Measurements from ENCODE around the gene CDH1. TPM values are rescaled to one million over a fixed set of nuclear protein-coding genes. Genes with fewer than 3 reads are reported as not detected.

CDH1 gene
- total and polyA plus RNA-seq, 4 donors: 0.23 to 9.6 (median 0.67) TPM

DNA sequence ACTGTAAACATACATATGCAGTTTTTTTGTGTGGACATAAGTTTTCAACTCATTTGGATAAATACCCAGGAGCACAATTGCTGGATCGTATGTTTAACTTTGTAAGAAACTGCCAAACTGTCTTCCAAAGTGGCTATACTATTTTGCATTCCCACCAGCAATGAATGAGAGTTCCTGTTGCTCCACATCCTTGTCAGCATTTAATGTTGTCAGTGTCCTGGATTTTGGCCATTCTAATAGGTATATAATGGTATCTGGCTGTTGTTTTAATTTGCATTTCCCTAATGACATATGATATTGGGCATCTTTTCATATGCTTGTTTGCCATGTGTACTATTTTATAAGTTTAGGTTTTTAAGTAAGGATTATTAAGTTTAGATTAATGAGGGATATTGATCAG, 120.4 kb downstream of the CDH1 start:
- Histone ChIP-seq H3K27me3 (ENCODE audit: control insufficient read depth in 1 of 2, insufficient read depth in 2 of 2, low read length in 1 of 2) (no peaks in the 10 kb centered on the region), H3K4me3 (ENCODE audit: low read length in 2 of 2) (no peak overlapping the region), H3K4me1 (ENCODE audit: control insufficient read depth in 1 of 2, insufficient read depth in 2 of 2, low read length in 2 of 2) (no peaks in the 10 kb centered on the region), H3K36me3 (ENCODE audit: control insufficient read depth in 1 of 2, insufficient read depth in 2 of 2, low read length in 1 of 2) (no peaks in the 10 kb centered on the region), H3K27ac (ENCODE audit: low read depth in 1 of 2, low read length in 2 of 2) (no peak overlapping the region), H3K9me3 (ENCODE audit: control insufficient read depth, low read length) (no peaks in the 10 kb centered on the region)
- no peak for ATAC-seq (ENCODE audit: low FRiP score)
- no peak for DNase-seq
- intact Hi-C loops (cut with DNase I): no loop called here
- WGBS, 2 donors: 93 to 95% methylated on average over 1 of the region's 1 CpG

DNA sequence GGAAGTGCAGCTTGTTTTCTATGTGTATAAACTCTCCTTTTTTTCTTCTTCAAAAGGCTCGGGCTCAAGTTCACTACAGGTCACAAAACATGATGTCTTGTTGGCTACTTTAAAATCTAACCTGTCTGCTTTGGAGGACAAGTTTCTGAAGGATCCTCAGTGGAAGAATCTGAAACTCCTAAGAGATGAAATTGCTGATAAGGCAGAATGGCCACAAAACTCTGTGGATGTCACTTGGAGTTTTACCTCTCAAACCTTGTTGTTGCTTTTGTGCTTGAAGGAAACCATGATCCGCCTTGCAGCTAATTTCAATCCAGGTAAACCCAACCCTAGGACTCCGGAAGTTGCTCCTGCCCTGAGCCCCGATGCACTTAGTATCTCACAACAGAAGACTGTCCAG, 122.7 kb downstream of the CDH1 start:
- Histone ChIP-seq H3K4me1 (ENCODE audit: control insufficient read depth in 1 of 2, insufficient read depth in 2 of 2, low read length in 2 of 2) (no peaks in the 10 kb centered on the region), H3K27ac (ENCODE audit: low read depth in 1 of 2, low read length in 2 of 2) (no peak overlapping the region), H3K27me3 (ENCODE audit: control insufficient read depth in 1 of 2, insufficient read depth in 2 of 2, low read length in 1 of 2) (no peaks in the 10 kb centered on the region), H3K9me3 (ENCODE audit: control insufficient read depth, low read length) (no peaks in the 10 kb centered on the region), H3K36me3 (ENCODE audit: control insufficient read depth in 1 of 2, insufficient read depth in 2 of 2, low read length in 1 of 2) (no peaks in the 10 kb centered on the region), H3K4me3 (ENCODE audit: low read length in 2 of 2) (no peak overlapping the region)
- WGBS, 2 donors: 93 to 94% methylated on average over 4 of the region's 4 CpGs
- intact Hi-C loops (cut with DNase I): no loop called here
- no peak for ATAC-seq (ENCODE audit: low FRiP score)
- no peak for DNase-seq

DNA sequence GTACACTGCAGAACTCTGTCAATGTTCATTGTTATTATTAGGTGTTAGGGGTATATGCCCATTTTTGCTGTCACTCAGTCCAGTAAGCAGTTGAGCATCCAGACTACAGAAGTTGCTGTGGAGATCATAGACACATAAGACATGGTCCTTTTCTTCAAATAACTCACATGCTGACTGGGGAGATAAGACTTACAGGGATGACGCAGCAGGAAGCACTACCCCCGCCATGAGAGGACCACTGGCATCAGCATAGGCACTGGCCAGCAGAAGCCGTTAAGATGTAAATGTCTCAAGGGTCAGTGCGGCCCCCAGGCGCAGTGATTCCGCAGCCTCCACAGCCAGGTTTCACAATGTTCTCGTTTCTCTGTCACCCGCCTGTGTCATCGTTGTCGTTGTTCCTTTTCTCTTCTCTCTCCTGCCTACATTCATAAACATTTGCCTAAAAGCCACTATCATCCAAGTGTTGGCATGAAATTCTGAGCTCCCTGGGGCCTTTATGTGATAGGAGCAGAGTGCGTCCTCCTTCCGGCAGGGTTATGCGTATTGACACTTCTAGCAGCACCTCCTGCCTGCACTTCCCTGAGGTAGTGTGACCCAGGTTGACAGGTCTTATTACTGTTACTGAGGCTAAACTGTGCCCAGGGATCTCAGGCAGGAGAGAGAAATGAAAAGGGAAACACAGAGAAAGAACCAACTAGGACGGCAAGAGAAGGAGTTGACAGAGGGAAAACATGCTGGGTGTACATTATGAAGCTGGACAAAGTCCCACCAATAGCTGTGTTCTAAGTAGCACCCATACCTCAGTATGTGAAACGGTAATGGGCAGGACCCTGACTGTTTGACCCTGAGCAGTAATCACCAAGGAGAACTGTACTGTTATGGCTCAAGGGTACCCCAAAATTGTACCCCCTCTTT, 124.1 kb downstream of the CDH1 start:
- no peaks in the 10 kb centered on the region for H3K4me1 ChIP-seq (ENCODE audit: control insufficient read depth in 1 of 2, insufficient read depth in 2 of 2, low read length in 2 of 2)
- DNase-seq: no peak
- H3K27ac ChIP-seq (ENCODE audit: low read depth in 1 of 2, low read length in 2 of 2): no peak overlapping the region
- H3K9me3 ChIP-seq (ENCODE audit: control insufficient read depth, low read length): no peaks in the 10 kb centered on the region
- no peaks in the 10 kb centered on the region for H3K27me3 ChIP-seq (ENCODE audit: control insufficient read depth in 1 of 2, insufficient read depth in 2 of 2, low read length in 1 of 2)
- 93 to 95% methylated on average over 15 of the region's 15 CpGs for whole genome bisulfite sequencing, 2 donors
- H3K36me3 ChIP-seq (ENCODE audit: control insufficient read depth in 1 of 2, insufficient read depth in 2 of 2, low read length in 1 of 2): no peaks in the 10 kb centered on the region
- intact Hi-C loops (cut with DNase I): no loop called here
- ATAC-seq (ENCODE audit: low FRiP score): no peak
- no peak overlapping the region for H3K4me3 ChIP-seq (ENCODE audit: low read length in 2 of 2)

DNA sequence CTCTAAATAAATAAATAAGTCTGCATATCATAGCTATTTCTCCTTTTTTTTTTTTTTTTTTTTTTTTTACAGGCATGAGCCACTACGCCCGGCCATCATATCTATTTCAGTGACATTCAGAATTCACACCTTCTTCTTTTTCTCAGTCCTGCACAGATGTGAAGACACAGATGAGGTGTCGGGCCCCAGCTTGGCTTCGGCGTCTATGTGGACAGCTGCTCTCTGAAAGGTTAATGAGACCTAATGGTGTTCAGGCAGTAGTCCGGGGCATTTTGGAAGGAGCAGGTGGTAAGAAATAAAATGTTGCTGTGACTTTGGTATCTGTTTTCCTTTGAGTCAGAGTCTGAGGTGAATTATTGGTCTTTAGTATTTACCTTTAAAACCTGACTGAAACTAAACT, 129.8 kb downstream of the CDH1 start:
- Histone ChIP-seq H3K36me3 (ENCODE audit: control insufficient read depth in 1 of 2, insufficient read depth in 2 of 2, low read length in 1 of 2) (peaks cover 0 to 3% of the 10 kb centered on the region in 2 donors), H3K4me3 (ENCODE audit: low read length in 2 of 2) (no peak overlapping the region), H3K4me1 (ENCODE audit: control insufficient read depth in 1 of 2, insufficient read depth in 2 of 2, low read length in 2 of 2) (no peaks in the 10 kb centered on the region), H3K27me3 (ENCODE audit: control insufficient read depth in 1 of 2, insufficient read depth in 2 of 2, low read length in 1 of 2) (no peaks in the 10 kb centered on the region), H3K9me3 (ENCODE audit: control insufficient read depth, low read length) (no peaks in the 10 kb centered on the region), H3K27ac (ENCODE audit: low read depth in 1 of 2, low read length in 2 of 2) (no peak overlapping the region)
- intact Hi-C loops (cut with DNase I): no loop called here
- DNase-seq (no peak), ATAC-seq (ENCODE audit: low FRiP score) (no peak)
- WGBS, 2 donors: 95% methylated on average over 6 of the region's 6 CpGs

DNA sequence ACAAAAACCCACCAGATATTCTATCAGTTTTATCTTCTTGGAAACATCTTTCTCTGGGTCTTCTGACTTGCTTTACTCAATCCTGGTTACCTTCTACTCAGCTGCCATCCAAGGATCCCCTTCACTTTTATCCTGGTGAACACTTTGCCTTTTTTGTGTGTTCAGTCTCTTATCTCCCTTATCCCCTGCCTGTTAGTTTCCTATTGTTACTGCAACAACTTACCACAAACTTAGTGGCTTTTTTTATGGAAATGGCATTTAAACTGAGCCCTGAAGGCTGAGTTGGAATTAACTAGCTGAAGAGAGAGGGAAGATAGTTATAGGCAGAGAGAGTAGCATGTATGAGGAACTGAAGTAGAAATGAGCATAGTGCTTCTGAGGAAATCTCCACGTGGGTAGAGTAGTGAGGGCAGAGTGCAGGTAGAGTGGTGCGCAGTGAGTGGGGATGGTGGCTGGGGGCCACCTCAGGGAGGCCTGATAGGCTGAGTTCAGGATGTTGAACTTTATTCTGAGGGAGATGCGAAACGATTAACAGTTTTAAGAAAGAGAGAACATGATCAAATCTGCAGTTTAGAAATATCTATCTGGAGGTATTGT, 132.5 kb downstream of the CDH1 start:
- no peak overlapping the region for H3K27ac ChIP-seq (ENCODE audit: low read depth in 1 of 2, low read length in 2 of 2)
- ATAC-seq (ENCODE audit: low FRiP score): no peak
- no peak overlapping the region for H3K4me3 ChIP-seq (ENCODE audit: low read length in 2 of 2)
- no peak for DNase-seq
- peaks cover 5 to 6% of the 10 kb centered on the region in 2 donors for H3K36me3 ChIP-seq (ENCODE audit: control insufficient read depth in 1 of 2, insufficient read depth in 2 of 2, low read length in 1 of 2)
- 75 to 82% methylated on average over 4 of the region's 4 CpGs for WGBS, 2 donors
- no peaks in the 10 kb centered on the region for H3K27me3 ChIP-seq (ENCODE audit: control insufficient read depth in 1 of 2, insufficient read depth in 2 of 2, low read length in 1 of 2)
- H3K4me1 ChIP-seq (ENCODE audit: control insufficient read depth in 1 of 2, insufficient read depth in 2 of 2, low read length in 2 of 2): no peaks in the 10 kb centered on the region
- intact Hi-C loops (cut with DNase I): no loop called here
- no peaks in the 10 kb centered on the region for H3K9me3 ChIP-seq (ENCODE audit: control insufficient read depth, low read length)

DNA sequence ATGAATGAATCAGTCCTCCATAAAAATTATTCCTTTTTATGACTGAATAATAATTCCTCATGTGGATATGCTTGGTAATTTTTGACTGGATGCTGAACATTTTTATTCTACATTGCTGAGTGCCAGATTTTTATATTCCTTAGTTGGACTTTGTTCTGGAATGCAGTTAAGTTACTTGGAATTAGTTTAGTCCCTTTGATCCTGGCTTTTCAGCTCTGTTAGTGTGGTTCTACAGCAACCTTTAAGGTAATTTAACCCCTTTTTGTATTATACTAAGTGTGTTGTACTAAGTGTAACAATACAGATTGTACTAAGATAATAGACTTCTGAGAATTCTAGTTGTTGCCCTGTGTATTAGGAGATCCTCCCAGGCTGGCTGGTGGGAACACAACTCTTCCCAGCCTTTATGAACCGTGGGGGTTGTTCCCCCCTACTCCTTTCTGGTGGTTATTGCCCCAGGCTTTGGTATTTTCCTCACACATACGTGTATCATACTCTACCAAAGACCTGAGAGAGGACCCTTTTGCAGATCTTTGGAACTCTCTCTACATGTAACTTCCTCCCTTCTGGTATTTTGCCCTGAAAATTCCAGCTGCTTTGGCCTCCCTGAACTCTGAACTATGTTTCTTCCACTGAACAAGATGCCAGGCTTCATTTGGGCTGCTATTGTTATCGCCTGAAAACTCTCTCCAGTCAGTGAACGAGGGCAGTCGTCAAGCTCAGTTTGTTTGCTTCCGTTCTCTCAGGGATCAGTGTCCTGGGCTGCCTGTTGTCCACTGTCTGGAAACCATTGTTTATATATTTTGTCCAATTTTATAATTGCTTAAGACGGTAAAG, 136.8 kb downstream of the CDH1 start:
- H3K4me1 ChIP-seq (ENCODE audit: control insufficient read depth in 1 of 2, insufficient read depth in 2 of 2, low read length in 2 of 2): no peaks in the 10 kb centered on the region
- ATAC-seq (ENCODE audit: low FRiP score): no peak
- H3K36me3 ChIP-seq (ENCODE audit: control insufficient read depth in 1 of 2, insufficient read depth in 2 of 2, low read length in 1 of 2): peaks cover 5 to 6% of the 10 kb centered on the region in 2 donors
- no peak overlapping the region for H3K27ac ChIP-seq (ENCODE audit: low read depth in 1 of 2, low read length in 2 of 2)
- DNase-seq: no peak
- no peaks in the 10 kb centered on the region for H3K9me3 ChIP-seq (ENCODE audit: control insufficient read depth, low read length)
- 78 to 84% methylated on average over 7 of the region's 7 CpGs for WGBS, 2 donors
- intact Hi-C loops (cut with DNase I): no loop called here
- H3K4me3 ChIP-seq (ENCODE audit: low read length in 2 of 2): no peak overlapping the region
- H3K27me3 ChIP-seq (ENCODE audit: control insufficient read depth in 1 of 2, insufficient read depth in 2 of 2, low read length in 1 of 2): no peaks in the 10 kb centered on the region

DNA sequence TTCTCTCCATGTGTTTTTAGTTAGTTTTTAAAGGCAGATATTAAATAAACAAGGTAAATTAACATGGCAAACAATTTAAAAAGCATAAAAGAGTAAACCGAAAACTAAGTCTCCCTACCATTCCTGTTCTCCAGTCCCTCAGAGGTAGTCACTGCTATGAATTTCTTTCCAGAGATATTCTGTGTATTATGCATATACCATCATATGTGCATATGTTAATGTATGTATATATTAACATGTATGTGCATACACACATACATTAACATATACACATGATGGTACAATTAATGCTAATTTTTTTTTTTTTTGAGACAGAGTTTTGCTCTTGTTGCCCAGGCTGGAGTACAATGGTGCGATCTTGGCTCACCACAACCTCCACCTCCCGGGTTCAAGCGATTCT, 138.8 kb downstream of the CDH1 start:
- 97 to 99% methylated on average over 2 to 4 of the region's 4 CpGs for WGBS, 2 donors
- intact Hi-C loops (cut with DNase I): no loop called here
- Histone ChIP-seq H3K27ac (ENCODE audit: low read depth in 1 of 2, low read length in 2 of 2) (no peak overlapping the region), H3K4me1 (ENCODE audit: control insufficient read depth in 1 of 2, insufficient read depth in 2 of 2, low read length in 2 of 2) (no peaks in the 10 kb centered on the region), H3K27me3 (ENCODE audit: control insufficient read depth in 1 of 2, insufficient read depth in 2 of 2, low read length in 1 of 2) (no peaks in the 10 kb centered on the region), H3K9me3 (ENCODE audit: control insufficient read depth, low read length) (no peaks in the 10 kb centered on the region), H3K4me3 (ENCODE audit: low read length in 2 of 2) (no peak overlapping the region), H3K36me3 (ENCODE audit: control insufficient read depth in 1 of 2, insufficient read depth in 2 of 2, low read length in 1 of 2) (peaks cover 2 to 6% of the 10 kb centered on the region in 2 donors)
- no peak for ATAC-seq (ENCODE audit: low FRiP score)
- no peak for DNase-seq

DNA sequence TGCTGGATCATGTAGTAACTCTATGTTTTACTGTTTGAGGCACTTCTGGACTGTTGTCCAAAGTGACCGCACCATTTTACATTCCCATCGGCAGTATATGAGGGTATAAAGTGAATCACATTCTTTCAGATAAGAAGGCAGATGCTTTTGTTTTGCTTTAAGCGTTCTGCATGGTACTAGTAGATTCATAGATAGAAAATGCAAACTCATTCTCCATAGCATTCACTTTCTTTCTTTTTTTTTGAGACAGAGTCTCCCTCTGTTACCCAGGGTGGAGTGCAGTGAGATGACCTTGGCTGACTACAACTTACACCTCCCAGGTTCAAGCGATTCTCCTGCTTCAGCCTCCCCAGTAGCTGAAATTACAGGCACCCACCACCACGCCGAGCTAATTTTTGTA, 146.6 kb downstream of the CDH1 start:
- ATAC-seq (ENCODE audit: low FRiP score) (no peak), DNase-seq (no peak)
- Histone ChIP-seq H3K4me3 (ENCODE audit: low read length in 2 of 2) (no peak overlapping the region), H3K27me3 (ENCODE audit: control insufficient read depth in 1 of 2, insufficient read depth in 2 of 2, low read length in 1 of 2) (no peaks in the 10 kb centered on the region), H3K9me3 (ENCODE audit: control insufficient read depth, low read length) (no peaks in the 10 kb centered on the region), H3K27ac (ENCODE audit: low read depth in 1 of 2, low read length in 2 of 2) (no peak overlapping the region), H3K36me3 (ENCODE audit: control insufficient read depth in 1 of 2, insufficient read depth in 2 of 2, low read length in 1 of 2) (peaks cover 3 to 5% of the 10 kb centered on the region in 2 donors), H3K4me1 (ENCODE audit: control insufficient read depth in 1 of 2, insufficient read depth in 2 of 2, low read length in 2 of 2) (no peaks in the 10 kb centered on the region)
- intact Hi-C loops (cut with DNase I): no loop called here
- WGBS, 2 donors: 91 to 92% methylated on average over 6 of the region's 6 CpGs

All from aorta (tissue), 5 donors.